Stimulated activated CD4-positive, alpha-beta T cell treated with anti-CD3 and anti-CD28 coated beads, Interleukin-12 subunit alpha, Interleukin-12 subunit beta, amount 100 ng/mL, for 4 hours (primary cell): ENCODE measurements around the gene TANGO2.

Source experiments
- DNase-seq: peaks from one replicate; pipeline ENCODE4 v3.0.0-alpha.2; 2020

Gene TANGO2

DNA sequence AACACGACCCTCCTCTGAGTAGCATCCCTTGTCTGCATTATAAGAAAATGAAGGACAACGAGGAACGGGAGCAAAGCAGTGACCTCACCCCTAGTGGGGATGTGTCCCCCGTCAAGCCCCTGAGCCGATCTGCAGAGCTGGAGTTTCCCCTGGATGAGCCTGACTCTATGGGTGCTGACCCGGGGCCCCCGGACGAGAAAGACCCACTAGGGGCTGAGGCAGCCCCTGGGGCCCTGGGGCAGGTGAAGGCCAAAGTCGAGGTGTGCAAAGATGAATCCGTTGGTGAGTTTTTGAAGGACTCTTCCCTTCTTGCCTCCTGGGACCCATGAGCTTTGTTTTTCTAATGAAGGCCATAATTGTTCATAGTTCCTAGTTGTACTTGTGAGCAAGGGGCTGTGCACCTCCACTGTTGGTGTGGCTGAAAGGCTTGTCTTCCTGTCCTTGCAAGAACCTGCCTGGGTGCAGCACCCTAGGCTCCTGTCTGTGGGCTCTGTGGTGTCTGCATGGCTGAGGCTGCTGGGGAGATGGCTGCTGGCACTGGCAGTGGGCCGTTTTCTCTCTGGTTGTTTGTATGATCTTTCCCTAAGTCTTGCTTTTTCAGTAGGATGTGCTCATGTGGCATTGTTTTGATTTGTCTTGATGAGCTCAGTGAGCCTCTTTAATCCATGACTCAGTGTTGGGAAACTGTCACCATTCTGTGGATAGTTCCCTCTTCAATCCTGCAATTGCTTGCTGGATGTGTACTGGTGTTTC lies 69.2 kb downstream of the TANGO2 start:
- DNase-seq = no peak

- DNase-seq = no peak
Observed at GRCh38 chr22:20090730-20091240, 69.9 kb downstream of the TANGO2 start.

- no peak for DNase-seq
Observed at GRCh38 chr22:20091690-20092476, 71.0 kb downstream of the TANGO2 start.

GRCh38 chr22:20092477-20092854 lies 71.6 kb downstream of the TANGO2 start:
- no peak for DNase-seq

DNA sequence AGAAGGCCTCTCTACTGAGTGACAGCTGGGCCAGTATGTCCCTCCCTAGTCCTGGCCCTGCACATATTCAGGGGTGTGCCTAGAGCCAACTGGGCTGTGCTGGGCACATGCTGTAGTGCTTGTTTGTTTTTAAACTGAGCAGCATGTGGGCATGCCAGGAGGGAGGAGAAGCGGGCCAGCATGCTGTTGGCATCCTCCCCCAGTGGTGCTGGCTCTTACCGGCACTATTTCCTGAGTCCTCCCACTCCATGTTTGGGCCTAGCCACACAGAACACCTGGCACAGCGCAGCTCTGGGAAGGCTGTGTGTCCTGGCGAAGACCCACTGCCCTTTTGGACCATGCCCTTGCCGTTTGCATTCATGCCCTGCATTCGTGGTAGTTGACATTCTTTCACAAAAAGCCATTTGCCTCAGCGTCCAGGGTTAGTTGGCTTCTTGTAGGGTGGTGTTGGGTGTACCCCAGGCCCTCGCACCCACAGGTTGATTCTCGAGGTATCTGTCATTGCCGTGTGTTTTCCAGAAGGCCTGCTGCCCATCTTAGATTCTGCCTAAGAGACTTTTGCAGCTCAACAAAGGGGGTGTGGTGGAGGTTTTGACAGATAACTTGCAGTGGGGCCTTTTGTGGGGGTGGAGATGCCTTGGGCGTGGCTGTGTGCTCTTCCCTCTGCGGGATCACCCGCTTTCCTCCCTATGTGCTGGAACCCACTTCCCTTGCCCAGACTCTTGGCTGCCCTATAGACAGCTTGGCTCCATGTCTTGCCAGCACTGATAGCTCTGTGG lies 72.7 kb downstream of the TANGO2 start:
- DNase-seq = no peak

DNA sequence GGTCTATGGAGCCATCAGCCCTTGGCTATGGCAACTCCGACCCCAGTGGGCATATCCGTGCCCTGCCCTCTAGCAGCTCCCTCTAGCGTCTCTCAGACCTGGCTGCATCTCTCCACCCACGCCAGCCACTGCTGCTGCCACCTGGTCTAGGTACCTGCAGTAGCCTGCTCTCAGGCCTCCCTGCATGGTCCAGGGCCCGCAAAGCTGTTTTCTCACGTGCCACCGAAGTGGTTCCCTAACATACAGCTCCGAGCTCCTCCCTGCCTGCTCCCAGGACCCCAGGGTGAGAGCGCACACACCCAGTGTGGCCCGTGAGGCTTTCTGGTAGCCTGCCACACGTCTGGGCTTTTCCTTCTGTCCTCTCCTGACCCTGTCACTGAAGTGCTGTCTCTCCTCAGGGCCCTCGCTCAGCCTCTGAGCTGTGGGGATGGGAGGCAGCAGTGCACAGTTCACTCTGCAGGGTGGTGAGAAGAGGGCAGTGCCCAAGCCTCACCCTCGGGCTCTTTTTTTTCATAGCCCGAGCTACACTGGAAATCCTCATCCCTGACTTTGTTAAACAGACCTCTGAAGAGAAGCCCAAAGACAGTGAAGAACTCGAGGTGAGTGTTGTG lies 73.4 kb downstream of the TANGO2 start:
- DNase-seq = no peak

GRCh38 chr22:20095521-20095920 lies 74.6 kb downstream of the TANGO2 start:
- DNase-seq = peak; percentile 42

DNA sequence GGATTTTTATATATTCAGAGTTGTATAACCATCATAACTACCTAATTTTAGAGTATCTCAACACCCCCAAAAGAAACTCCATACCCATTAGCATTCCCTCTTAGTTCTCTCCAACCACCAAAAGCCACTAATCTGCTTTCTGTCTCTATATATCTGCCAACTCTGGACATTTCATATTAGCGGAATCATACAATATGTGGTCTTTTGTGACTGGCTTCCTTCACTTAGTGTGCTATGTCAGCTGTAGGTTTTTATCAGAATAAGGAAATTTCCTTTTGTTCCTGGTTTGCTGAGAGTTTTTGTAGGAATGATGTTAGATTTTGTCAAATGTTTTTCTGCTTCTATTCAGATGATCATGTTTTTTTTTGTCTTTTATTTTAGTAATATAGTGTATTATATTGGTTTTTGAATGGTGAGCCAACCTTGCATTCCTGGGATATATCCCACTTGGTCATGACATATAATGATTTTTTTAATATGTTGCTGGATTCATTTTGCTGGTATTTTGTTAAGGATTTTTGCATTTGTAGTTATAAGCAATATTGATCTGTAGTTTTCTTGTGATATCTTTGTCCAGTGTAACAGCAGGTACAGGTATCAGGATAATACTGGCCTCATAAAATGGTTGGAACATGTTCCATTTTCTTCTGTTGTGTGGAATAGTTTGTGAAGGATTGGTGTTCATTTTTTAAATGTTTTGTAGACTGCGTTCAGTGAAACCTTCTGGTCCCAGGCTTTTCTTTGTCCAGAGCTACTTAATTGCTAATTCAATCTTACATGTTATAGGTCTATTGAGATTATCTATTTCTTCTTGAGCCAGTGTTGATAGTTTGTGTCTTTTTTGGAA lies 75.9 kb downstream of the TANGO2 start:
- no peak for DNase-seq

GRCh38 chr22:20099099-20099711 lies 78.3 kb downstream of the TANGO2 start:
- no peak for DNase-seq

- no peak for DNase-seq
Observed at GRCh38 chr22:20101638-20102037, 80.7 kb downstream of the TANGO2 start.

DNA sequence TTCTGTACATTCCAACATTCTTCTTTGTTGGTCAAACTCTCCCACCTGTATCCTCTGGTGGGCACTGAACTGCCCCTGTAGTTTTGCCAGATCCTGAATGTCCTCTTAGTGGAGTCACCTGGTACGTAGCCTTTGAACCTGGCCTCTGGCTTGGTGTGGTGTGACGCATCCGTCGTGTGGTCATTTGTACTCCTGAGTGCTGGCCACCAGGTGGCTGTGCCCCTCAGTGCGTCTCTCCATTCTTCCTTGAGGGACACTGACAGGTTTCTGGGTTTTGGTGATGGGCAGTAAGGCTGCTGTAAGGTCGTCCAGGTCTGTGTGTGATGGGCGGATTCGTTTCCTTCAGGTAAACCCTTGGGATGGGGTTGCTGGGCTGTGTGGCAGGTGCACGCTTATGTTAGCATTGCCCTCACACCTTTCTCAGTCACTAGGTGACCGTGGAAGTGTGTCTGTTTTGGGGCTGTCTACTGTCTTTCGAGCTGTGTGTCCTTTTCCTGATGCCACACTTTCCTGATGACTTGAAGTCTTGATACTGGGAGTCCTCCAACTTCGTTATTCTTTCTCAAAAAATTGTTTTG lies 81.4 kb downstream of the TANGO2 start:
- DNase-seq = no peak

- DNase-seq = no peak
Observed at GRCh38 chr22:20105456-20106204, 84.7 kb downstream of the TANGO2 start.

DNA sequence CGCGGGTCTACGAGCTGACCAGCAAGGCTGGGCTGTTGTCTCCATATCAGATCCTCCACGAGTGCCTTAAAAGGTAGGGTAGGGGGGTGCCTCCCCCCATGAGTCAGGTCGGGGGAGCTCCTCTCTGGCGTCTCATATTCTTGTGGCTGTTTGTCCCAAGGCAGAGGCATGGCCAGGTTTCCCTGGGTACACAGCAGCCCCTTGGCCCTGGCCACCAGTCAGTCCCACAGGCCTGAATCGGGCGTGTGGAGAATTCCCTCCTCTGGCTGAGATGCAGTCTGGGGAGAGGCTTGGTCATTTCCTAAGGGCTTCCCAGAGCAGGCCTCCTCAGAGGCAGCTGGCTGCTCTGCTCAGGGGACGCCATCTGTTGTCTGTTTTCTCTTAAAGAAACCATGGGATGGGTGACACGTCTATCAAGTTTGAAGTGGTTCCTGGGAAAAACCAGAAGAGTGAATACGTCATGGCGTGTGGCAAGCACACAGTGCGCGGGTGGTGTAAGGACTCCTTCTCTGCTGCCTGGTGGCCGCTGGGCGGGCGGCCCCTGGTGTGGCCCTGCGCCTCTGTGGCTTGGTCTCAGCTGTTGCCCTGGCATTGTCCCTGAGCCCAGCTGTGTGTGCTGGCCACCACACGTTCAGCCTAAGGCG lies 85.4 kb downstream of the TANGO2 start:
- no peak for DNase-seq

- no peak for DNase-seq
Observed at GRCh38 chr22:20106849-20107237, 85.9 kb downstream of the TANGO2 start.

GRCh38 chr22:20107471-20107901 lies 86.6 kb downstream of the TANGO2 start:
- no peak for DNase-seq

- no peak for DNase-seq
Observed at GRCh38 chr22:20107951-20108756, 87.2 kb downstream of the TANGO2 start.

GRCh38 chr22:20108757-20109230 lies 87.9 kb downstream of the TANGO2 start:
- no peak for DNase-seq
